GM12878 (cell line): Measurements from ENCODE around the gene TOX2. TPM values are rescaled to one million over a fixed set of nuclear protein-coding genes. Genes with fewer than 3 reads are reported as not detected.

Experiments
- ATAC-seq: fragments of 200-7000 bp; cut with Tn5 transposase; 3 replicates; pipeline ENCODE4 v1.9.1; 2020; ENCODE audit warnings: mild to moderate bottlenecking, moderate library complexity
- BruUV-seq: library from RNA; stranded (reverse); fragments of 400-500 nt; replicated peaks from 2 replicates; lab custom pipeline; 2021; lab: Mats Ljungman, UMichigan
- CTCF ChIA-PET: fragments of 300-600 bp; sonication (Branson Sonifier 250); formaldehyde crosslinking; extraction: SDS; loops from one replicate; lab custom pipeline; 2021; ENCODE audit warnings: inconsistent platforms; lab: Yijun Ruan, JAX
- POLR2A ChIA-PET: fragments of 350-600 bp; formaldehyde crosslinking; extraction: SDS; loops from one replicate; lab custom pipeline; 2021; ENCODE audit warnings: inconsistent platforms; lab: Charles Lee
- RAD21 ChIA-PET: fragments of 300-600 bp; sonication (Branson Sonifier 250); formaldehyde crosslinking; loops from one replicate; lab custom pipeline; 2023; ENCODE audit warnings: antibody characterized with exemption; ENCODE audit not compliant: unreplicated experiment; lab: Charles Lee
- SMC1A ChIA-PET: fragments of 300-600 bp; sonication (Branson Sonifier 250); formaldehyde crosslinking; loops from one replicate; lab custom pipeline; 2023; ENCODE audit not compliant: unreplicated experiment, uncharacterized antibody; lab: Charles Lee
- DNase-seq: peaks from one replicate; pipeline ENCODE4 v3.0.0-alpha.2; 2011; ENCODE audit warnings: low read depth, low spot score
- FAIRE-seq: peaks from 3 replicates; lab custom pipeline; 2011; peaks lifted over from hg19 to GRCh38; lab: Jason Lieb, UNC
- H2AFZ ChIP-seq: 2 replicates; pipeline ENCODE4 v1.6.0; 2011; ENCODE audit warnings: low read depth, low read length, control low read depth; ENCODE audit not compliant: control insufficient read depth
- H3K27ac ChIP-seq: 2 replicates; pipeline ENCODE4 v1.5.1; 2011; ENCODE audit warnings: control low read depth; ENCODE audit not compliant: control insufficient read depth, insufficient read depth
- H3K27me3 ChIP-seq, 2 experiments: replicated peaks in 1 of 2; 2 replicates each; pipeline versions ENCODE4 v1.6.0 to v1.6.1; 2011; ENCODE audit warnings: low read length in 1 of 2; ENCODE audit not compliant: control insufficient read depth in 2 of 2, insufficient read depth in 2 of 2
- H3K36me3 ChIP-seq, 2 experiments: 2 replicates each; pipeline ENCODE4 v1.5.1; 2011; ENCODE audit warnings: low read length in 1 of 2; ENCODE audit not compliant: control insufficient read depth in 2 of 2, insufficient read depth in 2 of 2
- H3K4me1 ChIP-seq: 2 replicates; pipeline ENCODE4 v1.6.1; 2011; ENCODE audit warnings: mild to moderate bottlenecking, low read length, moderate library complexity, mixed read lengths; ENCODE audit not compliant: control insufficient read depth, insufficient read depth
- H3K4me2 ChIP-seq: 2 replicates; pipeline ENCODE4 v1.6.0; 2011; ENCODE audit warnings: control low read depth; ENCODE audit not compliant: control insufficient read depth, insufficient read depth
- H3K4me3 ChIP-seq: fragments of 200-600 bp; sonication (generic); 2 replicates; pipeline ENCODE4 v1.5.1; 2016
- H3K79me2 ChIP-seq: 2 replicates; pipeline ENCODE4 v1.6.0; 2011; ENCODE audit warnings: low read length; ENCODE audit not compliant: control insufficient read depth, insufficient read depth
- H3K9ac ChIP-seq: 2 replicates; pipeline ENCODE4 v1.8.0; 2011; ENCODE audit warnings: low read length, control low read depth, mixed read lengths; ENCODE audit not compliant: control insufficient read depth, insufficient read depth
- H3K9me3 ChIP-seq: replicated peaks from 3 replicates; pipeline ENCODE4 v1.5.1; 2011; ENCODE audit warnings: mild to moderate bottlenecking, low read length; ENCODE audit not compliant: control insufficient read depth, insufficient read depth
- H4K20me1 ChIP-seq: 2 replicates; pipeline ENCODE4 v1.6.0; 2011; ENCODE audit not compliant: control insufficient read depth, insufficient read depth
- E2F4 ChIP-seq: IDR thresholded peaks from 2 replicates; pipeline ENCODE4 v1.6.1; 2012; ENCODE audit warnings: low read depth, low read length, improper control_type of control experiment
- EP300 ChIP-seq, 2 experiments: fragments of 150-350 bp in 1 of 2; IDR thresholded peaks; 2 replicates each; pipeline ENCODE4 v1.6.1; 2011 to 2012; ENCODE audit warnings: low read depth in 2 of 2, low read length in 2 of 2, borderline replicate concordance in 1 of 2, improper control_type of control experiment in 1 of 2, inconsistent platforms in 1 of 2; ENCODE audit not compliant: control insufficient read depth in 1 of 2
- HCFC1 ChIP-seq: fragments of 150-350 bp; IDR thresholded peaks from 2 replicates; pipeline ENCODE4 v1.6.1; 2014; ENCODE audit warnings: low read length
- HDAC2 ChIP-seq: fragments of 200-600 bp; sonication (generic); IDR thresholded peaks from 2 replicates; pipeline ENCODE4 v1.6.1; 2017
- MEF2B ChIP-seq: fragments of 450-650 bp; IDR thresholded peaks from 2 replicates; pipeline ENCODE4 v1.6.1; 2018; ENCODE audit warnings: mild to moderate bottlenecking, moderate library complexity; ENCODE audit not compliant: partially characterized antibody, poor library complexity, severe bottlenecking
- MTA2 ChIP-seq: fragments of 450-650 bp; IDR thresholded peaks from 2 replicates; pipeline ENCODE4 v1.6.1; 2016; ENCODE audit warnings: low read depth, mild to moderate bottlenecking, moderate library complexity
- NBN ChIP-seq: fragments of 450-650 bp; IDR thresholded peaks from 2 replicates; pipeline ENCODE4 v1.6.1; 2016
- NR2C1 ChIP-seq: fragments of 450-650 bp; IDR thresholded peaks from 2 replicates; pipeline ENCODE4 v1.6.1; 2017; ENCODE audit warnings: antibody characterized with exemption, mild to moderate bottlenecking, moderate library complexity
- NR2C2 ChIP-seq: IDR thresholded peaks from 2 replicates; pipeline ENCODE4 v1.6.1; 2011; ENCODE audit warnings: borderline replicate concordance, low read depth; ENCODE audit not compliant: control insufficient read depth, insufficient read length
- RUNX3 ChIP-seq: IDR thresholded peaks from 2 replicates; pipeline ENCODE4 v1.6.1; 2012; ENCODE audit warnings: low read length, inconsistent platforms
- TAF1 ChIP-seq: IDR thresholded peaks from 2 replicates; pipeline ENCODE4 v1.6.1; 2011; ENCODE audit warnings: mild to moderate bottlenecking, low read depth, low read length, borderline replicate concordance
- TCF12 ChIP-seq: IDR thresholded peaks from 2 replicates; pipeline ENCODE4 v1.6.1; 2011; ENCODE audit warnings: low read depth, mild to moderate bottlenecking, low read length
- WRNIP1 ChIP-seq: IDR thresholded peaks from 2 replicates; pipeline ENCODE4 v1.6.1; 2011; ENCODE audit warnings: low read depth, low read length, improper control_type of control experiment, borderline replicate concordance
- ZZZ3 ChIP-seq: IDR thresholded peaks from 2 replicates; pipeline ENCODE4 v1.6.1; 2011; ENCODE audit warnings: low read depth; ENCODE audit not compliant: control insufficient read depth, insufficient read length
- WGBS: methylation state at CpG from one replicate; pipeline ENCODE4 v1.1.6; 2016; ENCODE audit warnings: low lambda C conversion rate; ENCODE audit not compliant: insufficient replicate concordance, insufficient coverage; ENCODE audit errors: missing lambda C conversion rate; 5-methylcytosine and 5-hydroxymethylcytosine counted together
- in situ Hi-C: fragments of 300-500 bp; cut with MboI; formaldehyde crosslinking; loops from 9 replicates; pipeline ENCODE4 v1.14.3; 2018; ENCODE audit warnings: mixed read lengths
- intact Hi-C: fragments of 100-400 bp; cut with micrococcal nuclease; formaldehyde crosslinking; loops from one replicate; pipeline ENCODE4 v1.14.2; 2022; ENCODE audit not compliant: unreplicated experiment
- polyA plus RNA-seq, 11 experiments: library from polyadenylated mRNA; depleted of rRNA in 4 of 11; unstranded in 6 of 11; stranded (reverse) in 5 of 11; fragments of >200 nt; fragmentation: Nextera tagmentation in 4 of 11; fragmentation: Illumina TruSeq in 1 of 11; extraction: Ambion mirVana in 4 of 11; extraction: Trizol in 1 of 11; gene quantifications; 1 replicate in 1 of 11; 2 replicates in 10 of 11; pipeline versions ENCODE4 v1.2.1 to v1.2.3, GENCODE V29; 2011 to 2016; ENCODE audit warnings: inconsistent platforms in 2 of 11, missing spikeins in 2 of 11, low read depth in 1 of 11
- total RNA-seq, 4 experiments: library from RNA; depleted of rRNA in 3 of 4; stranded (reverse); fragments of >200 nt in 3 of 4; fragmentation: Illumina TruSeq in 1 of 4; extraction: Trizol in 1 of 4; gene quantifications; 2 replicates each; pipeline versions ENCODE4 v1.2.1 to v1.2.3, GENCODE V29; 2013 to 2021
- TF ChIP-seq, protein P1 (sequence below): fragments of 150-350 bp; IDR thresholded peaks from 2 replicates; pipeline ENCODE4 v1.6.1; 2016; ENCODE audit warnings: low read depth, low read length
- TF ChIP-seq, protein P2 (sequence below): IDR thresholded peaks from 2 replicates; pipeline ENCODE4 v1.6.1; 2012; ENCODE audit warnings: improper control_type of control experiment, low read depth, low read length; ENCODE audit not compliant: insufficient replicate concordance

Gene TOX2
- total and polyA plus RNA-seq, 10 of the 15 experiments (the other 5 are each of a cell fraction or from before 2014, with no cell fraction given), result 2.6 to 40.5 (median 7.9) TPM

- no peak overlapping the region for H3K9ac ChIP-seq
- H4K20me1 ChIP-seq, result no peaks in the 10 kb centered on the region
- no peak for FAIRE-seq
- H3K4me3 ChIP-seq, result no peak overlapping the region
- no peaks in the 10 kb centered on the region for H3K9me3 ChIP-seq
- CTCF ChIA-PET, result interaction anchor here (1.2 kb wide), 1 partner anchor 14 kb away, joined by 3 read pairs; no protein-coding TSS in a partner anchor
- H3K36me3 ChIP-seq, result no peaks in the 10 kb centered on the region
- H3K79me2 ChIP-seq, result no peaks in the 10 kb centered on the region
- intact Hi-C loops (no loop called here), in situ Hi-C loops (no loop called here)
- ATAC-seq, result no peak
- H3K4me1 ChIP-seq, result peaks cover 5% of the 10 kb centered on the region
- RAD21 ChIA-PET, result no interaction called here
- H3K27ac ChIP-seq, result no peak overlapping the region
- SMC1A ChIA-PET, result no interaction called here
- BruUV-seq, result no TSS peak
- H3K4me2 ChIP-seq, result no peak overlapping the region
- WGBS, result 94% methylated on average over 8 of the region's 8 CpGs
- POLR2A ChIA-PET, result no interaction called here
- H3K27me3 ChIP-seq, result no peaks in the 10 kb centered on the region
- DNase-seq, result no peak
- H2AFZ ChIP-seq, result no peak overlapping the region
- TF ChIP-seq RUNX3, result no peak
- no peak for TF ChIP-seq HDAC2
- TF ChIP-seq MEF2B, result no peak
- no peak for TF ChIP-seq EP300 (IDR thresholded peaks at IDR 0.05; ENCODE audit: borderline replicate concordance in 1 of 2, control insufficient read depth in 1 of 2, low read depth in 2 of 2, low read length in 2 of 2)
- TF ChIP-seq TCF12, result no peak
- TF ChIP-seq NBN, result no peak
- TF ChIP-seq MTA2, result no peak
- TF ChIP-seq, protein P1, sequence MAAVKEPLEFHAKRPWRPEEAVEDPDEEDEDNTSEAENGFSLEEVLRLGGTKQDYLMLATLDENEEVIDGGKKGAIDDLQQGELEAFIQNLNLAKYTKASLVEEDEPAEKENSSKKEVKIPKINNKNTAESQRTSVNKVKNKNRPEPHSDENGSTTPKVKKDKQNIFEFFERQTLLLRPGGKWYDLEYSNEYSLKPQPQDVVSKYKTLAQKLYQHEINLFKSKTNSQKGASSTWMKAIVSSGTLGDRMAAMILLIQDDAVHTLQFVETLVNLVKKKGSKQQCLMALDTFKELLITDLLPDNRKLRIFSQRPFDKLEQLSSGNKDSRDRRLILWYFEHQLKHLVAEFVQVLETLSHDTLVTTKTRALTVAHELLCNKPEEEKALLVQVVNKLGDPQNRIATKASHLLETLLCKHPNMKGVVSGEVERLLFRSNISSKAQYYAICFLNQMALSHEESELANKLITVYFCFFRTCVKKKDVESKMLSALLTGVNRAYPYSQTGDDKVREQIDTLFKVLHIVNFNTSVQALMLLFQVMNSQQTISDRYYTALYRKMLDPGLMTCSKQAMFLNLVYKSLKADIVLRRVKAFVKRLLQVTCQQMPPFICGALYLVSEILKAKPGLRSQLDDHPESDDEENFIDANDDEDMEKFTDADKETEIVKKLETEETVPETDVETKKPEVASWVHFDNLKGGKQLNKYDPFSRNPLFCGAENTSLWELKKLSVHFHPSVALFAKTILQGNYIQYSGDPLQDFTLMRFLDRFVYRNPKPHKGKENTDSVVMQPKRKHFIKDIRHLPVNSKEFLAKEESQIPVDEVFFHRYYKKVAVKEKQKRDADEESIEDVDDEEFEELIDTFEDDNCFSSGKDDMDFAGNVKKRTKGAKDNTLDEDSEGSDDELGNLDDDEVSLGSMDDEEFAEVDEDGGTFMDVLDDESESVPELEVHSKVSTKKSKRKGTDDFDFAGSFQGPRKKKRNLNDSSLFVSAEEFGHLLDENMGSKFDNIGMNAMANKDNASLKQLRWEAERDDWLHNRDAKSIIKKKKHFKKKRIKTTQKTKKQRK, result no peak
- no peak for TF ChIP-seq ZZZ3
- TF ChIP-seq E2F4, result no peak
- TF ChIP-seq NR2C2, result no peak
- no peak for TF ChIP-seq WRNIP1
- TF ChIP-seq NR2C1, result no peak
- TF ChIP-seq HCFC1, result no peak
- TF ChIP-seq TAF1, result no peak
- TF ChIP-seq, protein P2, sequence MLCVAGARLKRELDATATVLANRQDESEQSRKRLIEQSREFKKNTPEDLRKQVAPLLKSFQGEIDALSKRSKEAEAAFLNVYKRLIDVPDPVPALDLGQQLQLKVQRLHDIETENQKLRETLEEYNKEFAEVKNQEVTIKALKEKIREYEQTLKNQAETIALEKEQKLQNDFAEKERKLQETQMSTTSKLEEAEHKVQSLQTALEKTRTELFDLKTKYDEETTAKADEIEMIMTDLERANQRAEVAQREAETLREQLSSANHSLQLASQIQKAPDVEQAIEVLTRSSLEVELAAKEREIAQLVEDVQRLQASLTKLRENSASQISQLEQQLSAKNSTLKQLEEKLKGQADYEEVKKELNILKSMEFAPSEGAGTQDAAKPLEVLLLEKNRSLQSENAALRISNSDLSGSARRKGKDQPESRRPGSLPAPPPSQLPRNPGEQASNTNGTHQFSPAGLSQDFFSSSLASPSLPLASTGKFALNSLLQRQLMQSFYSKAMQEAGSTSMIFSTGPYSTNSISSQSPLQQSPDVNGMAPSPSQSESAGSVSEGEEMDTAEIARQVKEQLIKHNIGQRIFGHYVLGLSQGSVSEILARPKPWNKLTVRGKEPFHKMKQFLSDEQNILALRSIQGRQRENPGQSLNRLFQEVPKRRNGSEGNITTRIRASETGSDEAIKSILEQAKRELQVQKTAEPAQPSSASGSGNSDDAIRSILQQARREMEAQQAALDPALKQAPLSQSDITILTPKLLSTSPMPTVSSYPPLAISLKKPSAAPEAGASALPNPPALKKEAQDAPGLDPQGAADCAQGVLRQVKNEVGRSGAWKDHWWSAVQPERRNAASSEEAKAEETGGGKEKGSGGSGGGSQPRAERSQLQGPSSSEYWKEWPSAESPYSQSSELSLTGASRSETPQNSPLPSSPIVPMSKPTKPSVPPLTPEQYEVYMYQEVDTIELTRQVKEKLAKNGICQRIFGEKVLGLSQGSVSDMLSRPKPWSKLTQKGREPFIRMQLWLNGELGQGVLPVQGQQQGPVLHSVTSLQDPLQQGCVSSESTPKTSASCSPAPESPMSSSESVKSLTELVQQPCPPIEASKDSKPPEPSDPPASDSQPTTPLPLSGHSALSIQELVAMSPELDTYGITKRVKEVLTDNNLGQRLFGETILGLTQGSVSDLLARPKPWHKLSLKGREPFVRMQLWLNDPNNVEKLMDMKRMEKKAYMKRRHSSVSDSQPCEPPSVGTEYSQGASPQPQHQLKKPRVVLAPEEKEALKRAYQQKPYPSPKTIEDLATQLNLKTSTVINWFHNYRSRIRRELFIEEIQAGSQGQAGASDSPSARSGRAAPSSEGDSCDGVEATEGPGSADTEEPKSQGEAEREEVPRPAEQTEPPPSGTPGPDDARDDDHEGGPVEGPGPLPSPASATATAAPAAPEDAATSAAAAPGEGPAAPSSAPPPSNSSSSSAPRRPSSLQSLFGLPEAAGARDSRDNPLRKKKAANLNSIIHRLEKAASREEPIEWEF, result no peak
Observed at GRCh38 chr20:44035924-44036323, 121.3 kb downstream of the TOX2 start.
